Stimulated activated CD8-positive, alpha-beta memory T cell treated with anti-CD3 and anti-CD28 coated beads, Interleukin-7, amount 100 ng/mL, for 48 hours (primary cell): ENCODE measurements around the gene MLN.
A peak's percentile ranks its signal among the peaks of the same experiment; 100 is the strongest.

Source experiments
- DNase-seq, 2 donors: peaks; one replicate each; pipeline ENCODE4 v3.0.0-alpha.2; 2020; ENCODE audit warnings: low read depth in 1 of 2; ENCODE audit errors: extremely low read depth in 1 of 2

MLN gene, protein sequence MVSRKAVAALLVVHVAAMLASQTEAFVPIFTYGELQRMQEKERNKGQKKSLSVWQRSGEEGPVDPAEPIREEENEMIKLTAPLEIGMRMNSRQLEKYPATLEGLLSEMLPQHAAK

DNA sequence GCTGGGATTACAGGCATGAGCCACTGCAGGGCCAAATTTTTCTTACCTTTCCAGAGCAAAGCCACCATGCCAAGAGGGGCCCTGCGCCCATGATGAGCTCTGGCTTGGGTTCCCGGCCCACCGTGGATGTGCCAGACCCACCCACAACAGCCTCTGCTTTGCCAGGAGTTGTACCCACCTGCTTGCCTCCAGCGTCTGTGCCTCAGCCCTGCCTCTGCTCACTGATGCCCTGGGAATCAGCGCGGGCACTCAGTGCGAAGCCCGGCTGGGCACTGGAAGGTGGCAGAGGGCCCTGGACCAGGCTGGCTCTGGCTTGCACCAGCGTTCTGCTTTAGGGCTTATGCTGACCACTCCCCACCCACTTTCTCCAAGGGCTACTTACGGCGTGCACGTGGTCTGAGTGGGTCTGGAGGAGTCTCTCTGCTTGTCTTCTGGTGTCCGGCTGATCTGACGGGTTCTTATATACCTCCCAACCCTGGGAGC, at the start of gene MLN:
Gene MLN (minus strand): TSS at position 433 of the 483 bp plus-strand sequence. CDS start 2,840 bp downstream, outside the sequence.
- DNase-seq: no peak

DNA sequence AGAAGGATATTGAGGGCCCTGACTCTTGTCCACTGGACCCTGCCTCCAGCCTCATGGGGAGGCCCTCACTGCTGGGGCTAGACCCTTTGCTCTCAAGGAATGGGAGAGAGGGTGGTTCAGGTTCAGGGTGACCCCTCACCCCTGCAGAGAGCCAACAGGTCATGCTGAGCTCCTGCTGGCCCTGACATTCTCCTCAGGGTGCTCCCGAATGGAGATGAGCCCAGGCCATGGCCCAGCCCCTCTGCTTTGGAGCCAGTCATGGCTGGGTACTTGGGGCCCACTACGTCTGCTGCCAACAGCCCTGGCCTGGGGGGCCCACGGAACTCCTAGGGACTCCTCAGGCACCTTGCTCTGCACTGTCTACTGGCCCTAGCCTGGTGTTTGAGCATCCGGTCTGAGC, 49.2 kb upstream of the MLN start:
- no peak for DNase-seq

DNA sequence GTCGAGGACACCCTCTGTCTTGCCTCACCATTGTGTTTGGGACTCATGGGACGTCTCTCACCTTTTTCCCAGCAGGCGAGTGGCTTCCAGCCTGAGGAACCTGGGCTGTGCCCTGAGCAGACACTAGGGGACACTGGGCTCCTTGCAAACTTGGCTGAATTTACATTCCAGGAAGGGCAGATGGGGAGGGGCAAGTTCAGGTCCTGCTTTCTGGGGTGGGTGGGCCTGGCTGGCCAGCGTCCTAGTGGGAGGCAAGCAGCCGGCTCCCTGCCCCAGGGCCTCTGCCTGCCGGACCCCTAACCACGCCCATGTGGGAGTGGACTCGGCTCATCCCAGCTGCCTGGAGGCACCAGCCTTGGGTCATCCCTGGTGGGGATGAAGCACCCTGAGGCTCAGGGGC, 48.2 kb upstream of the MLN start:
- DNase-seq: no peak

DNA sequence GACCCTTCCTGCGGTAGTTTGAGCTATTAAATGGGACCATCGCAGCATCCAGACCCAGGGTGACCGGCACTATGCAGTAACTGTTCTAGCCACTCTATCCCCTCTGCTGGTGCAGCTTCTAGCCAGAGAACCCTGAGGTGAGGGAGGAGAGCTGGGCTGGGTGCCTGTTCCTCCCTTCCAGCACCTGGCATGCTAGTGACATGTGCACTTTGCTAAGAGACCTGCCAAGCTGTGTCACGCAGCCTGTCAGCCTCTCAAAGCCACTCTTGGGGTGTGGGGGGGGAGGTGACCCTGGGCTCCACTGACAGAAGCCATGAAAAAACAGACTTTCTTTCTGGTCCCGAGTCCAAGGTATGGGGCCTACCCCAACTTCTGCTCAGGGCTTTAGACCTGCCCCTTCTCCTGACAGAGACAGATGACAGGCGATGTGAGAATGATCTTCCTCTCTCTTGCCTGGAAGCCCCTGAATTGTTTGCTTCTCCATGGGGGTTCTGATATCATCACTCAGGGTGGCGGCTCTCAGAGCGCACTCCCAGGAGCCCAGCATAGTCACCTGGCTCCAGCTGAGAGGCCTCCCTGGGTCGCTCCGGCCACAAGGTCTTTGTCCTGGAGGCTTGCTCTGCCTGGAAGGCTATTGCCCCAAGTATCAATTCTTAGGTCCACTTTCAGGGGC, 47.2 kb upstream of the MLN start:
- DNase-seq: no peak

DNA sequence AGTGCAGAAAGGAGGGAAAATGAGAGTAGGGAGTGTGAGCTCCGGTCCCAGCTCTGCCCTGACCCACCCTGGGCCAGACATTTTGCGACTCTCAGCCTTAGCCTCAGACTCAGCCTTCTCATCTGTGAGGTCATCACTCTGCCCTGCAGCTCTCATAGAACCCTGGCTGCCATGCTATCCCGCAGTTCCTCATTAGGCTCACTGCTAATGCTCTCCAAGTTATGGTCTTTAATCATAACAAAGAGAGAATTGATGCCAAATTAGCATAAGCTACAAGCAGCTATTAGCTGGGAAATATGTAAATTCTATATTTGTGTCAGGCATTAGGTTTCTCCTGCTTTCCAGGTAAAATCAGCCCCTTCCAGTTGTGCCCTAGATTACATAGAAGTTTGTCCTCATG, 46.5 kb upstream of the MLN start:
- no peak for DNase-seq

DNA sequence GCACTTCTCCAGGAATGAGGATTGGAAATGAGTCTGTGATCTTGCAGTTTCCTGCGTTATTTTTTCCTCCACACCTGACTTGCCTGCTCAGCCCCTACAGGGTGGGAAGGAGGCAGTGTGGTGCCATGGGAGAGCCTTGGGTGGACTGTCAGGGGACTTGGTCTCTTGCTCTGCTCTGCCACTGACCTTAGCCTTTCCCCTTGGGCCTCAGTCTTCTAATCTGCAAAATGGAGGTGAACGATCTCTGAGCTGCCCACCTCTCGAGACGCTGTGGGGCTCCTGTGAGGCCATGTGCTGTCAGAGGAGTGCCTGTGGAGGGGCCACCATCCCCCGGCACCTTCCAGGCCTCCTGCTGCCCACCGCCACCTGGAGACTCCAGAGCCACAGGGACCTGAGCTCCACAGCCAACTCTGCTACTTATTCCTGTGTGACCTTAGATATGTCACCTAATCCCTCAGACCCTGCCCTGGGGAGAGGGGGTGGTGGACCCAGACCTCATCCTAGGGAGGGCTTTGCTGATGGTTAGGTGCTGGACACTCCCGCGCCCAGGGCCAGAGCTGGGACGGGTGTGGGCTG, 45.8 kb upstream of the MLN start:
- DNase-seq: no peak

DNA sequence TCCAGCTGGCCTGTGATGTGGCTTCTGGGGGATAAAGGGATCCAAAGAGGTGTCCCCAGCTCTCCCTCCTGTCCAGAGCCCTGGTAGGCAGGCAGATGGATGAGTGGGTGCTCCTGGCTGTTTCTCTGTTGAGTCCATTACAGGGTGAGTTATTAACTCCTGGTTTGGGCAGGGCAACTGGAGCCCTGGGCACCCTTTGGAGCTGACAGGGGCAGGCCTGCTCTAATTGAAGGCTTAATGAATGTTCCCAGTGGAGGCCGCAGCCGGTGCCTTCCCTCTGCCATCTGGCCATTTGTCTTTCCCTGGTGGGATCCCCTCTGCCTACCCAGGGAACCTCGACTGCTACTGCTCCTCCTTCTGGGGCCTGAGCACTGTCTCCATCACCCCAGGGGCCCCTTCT, 44.7 kb upstream of the MLN start:
- no peak for DNase-seq

DNA sequence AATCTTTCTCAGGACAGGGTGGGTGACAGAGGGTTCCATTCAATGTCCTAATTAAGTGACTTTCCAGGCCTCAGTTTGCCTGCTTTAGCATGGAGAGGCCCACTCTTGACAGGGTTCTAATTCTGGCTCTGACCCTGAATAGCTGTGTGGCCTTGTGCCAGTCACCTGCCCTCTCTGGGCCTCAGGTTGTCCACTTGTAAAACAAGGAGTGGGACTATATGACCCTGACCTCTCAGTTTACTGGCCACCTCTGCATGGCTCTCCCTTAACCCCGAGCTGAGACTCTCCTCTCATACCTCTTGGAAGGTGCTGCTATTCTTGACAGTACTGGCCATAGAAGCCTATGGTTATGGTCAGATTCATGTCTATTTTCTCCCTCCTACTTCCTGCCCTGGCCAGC, 44.1 kb upstream of the MLN start:
- DNase-seq: no peak

DNA sequence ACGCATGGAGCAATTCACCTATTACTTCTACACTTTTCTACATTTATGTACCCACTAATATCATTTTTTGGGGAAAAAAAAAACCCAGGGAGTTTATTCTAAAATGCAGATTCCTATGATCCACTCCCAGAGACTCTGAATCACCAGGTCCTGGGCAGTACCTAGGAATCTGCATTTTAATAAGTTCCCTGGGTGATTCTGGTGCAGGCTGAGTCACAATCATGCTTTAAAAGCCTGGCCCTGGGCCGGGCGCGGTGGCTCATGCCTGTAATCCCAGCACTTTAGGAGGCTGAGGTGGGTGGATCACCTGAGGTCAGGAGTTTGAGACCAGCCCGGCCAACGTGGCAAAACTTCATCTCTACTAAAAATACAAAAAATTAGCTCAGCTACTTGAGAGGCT, 43.3 kb upstream of the MLN start:
- no peak for DNase-seq

DNA sequence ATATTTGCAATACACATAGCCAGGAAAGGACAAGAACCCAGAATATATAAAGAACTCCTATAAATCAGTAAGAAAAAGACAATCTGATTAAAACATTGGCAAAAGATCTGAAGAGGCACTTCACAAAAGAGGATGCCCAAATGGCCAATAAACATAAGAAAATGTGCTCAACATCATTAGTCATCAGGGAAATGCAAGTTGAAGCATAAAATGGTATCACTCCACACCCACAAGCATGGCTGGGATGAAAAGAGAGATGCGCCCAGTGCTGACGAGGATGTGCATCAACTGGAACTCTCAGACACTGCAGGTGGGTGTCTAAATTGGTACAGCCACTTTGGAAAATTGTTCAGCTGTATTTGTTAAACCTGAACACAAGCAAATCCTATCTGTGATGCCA, 42.4 kb upstream of the MLN start:
- DNase-seq: no peak

DNA sequence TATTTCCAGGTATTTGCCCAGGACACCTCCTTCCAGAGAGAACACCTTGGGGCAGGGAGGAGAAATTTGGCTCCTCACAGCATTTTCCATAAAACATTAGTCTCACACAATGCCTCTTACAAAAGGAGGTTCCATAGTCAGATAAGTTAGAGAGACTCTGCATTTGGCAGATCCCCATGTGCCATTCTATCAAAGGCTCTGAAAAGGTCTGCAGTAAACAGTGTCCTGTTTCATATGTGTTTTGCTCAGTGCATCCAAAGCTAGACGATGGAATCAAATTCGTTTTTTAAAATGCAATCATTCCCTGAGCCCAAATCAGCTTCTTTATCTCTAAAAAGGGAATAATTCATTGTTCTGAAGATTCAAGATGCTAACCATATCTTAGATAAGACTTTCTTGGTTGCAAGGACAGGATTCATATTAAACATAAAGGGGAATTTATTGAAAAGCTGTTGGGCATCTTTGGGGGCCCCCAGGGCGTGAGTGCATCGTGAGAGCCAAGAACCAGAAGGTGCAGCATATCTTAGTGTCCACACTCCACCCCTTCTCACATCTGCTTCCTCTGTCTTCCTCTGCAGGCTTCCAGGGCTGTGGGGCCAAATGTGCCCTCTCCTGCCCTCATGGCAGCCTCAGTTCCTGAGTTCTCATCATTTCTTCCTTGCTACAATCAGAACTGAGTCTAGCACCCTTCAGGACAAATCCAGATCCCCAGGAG, 41.4 kb upstream of the MLN start:
- no peak for DNase-seq

DNA sequence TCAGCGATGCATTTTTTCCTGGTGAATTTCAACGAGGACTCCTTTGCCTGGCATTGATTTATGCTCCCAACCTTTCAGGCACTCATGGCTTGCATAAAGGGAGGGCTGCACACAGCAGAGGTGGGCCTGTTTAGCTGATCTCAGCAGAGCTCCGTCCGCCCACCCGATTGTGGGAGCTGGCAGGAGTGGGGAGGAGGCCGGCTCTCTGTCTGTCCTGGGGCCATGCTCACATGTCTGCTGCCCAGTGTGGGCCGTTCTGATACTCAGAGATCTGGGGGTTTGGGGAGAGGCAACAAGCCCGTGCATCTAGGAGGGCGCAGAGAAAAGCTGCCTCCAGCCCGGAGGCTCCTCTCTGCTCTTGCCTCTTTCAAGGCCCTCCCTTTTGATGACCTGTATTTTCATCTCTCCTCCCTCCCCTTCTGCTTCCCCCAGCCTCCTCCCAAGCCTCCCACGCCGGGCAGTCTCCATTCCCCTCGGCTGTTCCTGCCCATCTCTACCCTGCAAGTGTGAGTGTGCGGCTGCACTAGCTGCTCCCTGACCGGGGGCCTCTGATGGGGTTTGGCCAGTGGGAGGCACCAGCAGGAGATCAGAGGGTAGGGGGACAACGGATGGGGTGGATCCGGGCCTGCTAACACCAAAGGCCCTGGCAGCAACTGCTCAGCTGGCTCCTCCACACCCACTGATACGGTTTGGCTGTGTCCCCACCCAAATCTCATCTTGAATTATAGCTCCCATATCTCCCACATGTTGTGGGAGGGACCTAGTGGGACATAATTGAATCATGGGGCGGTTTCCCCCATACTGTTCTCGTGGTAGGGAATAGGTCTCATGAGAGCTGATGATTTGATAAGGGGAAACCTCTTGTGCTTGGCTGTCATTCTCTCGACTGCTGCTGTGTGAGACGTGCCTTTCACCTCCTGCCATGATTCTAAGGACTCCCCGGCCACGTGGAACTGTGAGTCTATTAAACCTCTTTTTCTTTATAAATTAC, 39.6 kb upstream of the MLN start:
- no peak for DNase-seq

DNA sequence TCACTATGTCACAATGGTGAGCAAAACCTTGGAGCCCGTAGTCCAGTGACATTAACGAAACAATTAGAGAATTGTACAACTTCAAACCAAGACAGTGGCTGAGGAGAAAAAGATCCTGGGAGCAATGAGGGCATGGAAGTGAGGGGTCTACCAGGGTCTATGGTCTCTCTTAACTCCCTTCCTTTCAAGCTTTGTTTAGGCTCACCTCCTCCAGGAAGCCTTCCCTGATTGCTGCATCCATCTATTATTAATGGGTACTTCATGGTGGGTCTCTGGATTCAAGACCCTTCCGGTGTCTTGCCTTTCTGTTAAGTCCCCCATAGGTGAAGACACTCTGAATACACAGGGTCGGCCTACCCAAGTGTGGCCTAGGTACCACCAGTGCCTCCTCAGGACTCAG, 38.1 kb upstream of the MLN start:
- no peak for DNase-seq

DNA sequence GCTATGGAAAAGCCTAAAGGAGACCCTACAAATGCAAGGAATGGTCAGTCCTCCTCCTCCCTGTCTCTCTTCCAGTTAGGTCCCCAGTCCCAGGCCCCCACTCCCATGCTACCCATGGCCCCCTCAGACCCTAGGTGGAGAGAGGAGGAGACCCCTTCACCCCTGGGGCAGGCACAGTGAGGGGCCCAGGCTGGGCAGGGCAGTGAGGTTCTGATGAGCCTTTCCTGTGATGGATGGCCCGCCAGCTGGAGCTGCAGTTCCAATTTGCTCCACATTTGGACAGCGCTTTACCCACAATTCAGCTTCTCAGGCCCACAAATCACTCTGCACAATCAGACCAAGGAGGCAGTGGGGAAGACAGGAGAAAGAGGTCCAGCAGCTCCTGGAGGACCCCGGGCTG, 37.3 kb upstream of the MLN start:
- DNase-seq: no peak

DNA sequence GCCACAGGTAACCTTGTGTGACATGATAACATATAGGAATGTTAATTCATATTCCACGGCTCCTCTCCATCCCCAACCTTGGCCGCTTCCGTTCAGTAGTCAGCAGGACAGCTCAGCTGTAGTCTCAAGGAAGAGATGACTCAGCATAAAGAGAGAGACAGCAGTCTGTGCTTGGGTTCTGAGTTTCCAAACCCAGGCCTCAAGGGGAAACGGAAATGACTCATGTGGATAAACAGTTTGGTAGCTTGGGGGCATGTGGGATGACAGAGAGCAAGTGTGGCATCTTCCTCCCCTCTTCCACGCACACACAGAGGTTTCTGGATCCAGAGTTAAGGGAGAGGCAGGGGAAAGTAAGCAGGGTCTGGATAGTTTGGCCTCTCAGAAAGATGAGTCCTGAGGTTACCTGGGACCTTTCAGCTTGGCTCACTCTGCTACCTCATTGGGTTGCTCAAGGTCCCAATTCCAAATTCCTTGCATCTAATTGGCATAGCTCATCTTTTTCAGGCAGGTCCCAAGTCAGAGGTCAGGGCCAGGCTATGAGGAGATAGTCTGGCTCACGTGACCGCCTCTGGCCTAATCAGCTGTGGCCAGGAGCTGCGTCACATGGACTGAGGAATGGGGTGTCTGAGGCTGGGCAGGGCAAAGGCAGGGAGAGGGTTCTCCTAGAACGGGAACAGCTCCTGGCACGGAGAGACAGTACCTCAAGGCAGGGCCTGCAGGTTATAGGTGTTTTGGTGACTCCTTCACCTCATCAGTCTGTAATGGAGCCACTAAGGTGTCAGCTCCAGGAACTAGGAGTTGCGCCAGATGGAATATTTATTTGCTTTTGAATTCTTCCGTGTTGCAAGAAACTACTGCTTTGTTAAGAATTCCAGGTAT, 36.5 kb upstream of the MLN start:
- DNase-seq: peak in 1 of 2 donors; percentile 34

DNA sequence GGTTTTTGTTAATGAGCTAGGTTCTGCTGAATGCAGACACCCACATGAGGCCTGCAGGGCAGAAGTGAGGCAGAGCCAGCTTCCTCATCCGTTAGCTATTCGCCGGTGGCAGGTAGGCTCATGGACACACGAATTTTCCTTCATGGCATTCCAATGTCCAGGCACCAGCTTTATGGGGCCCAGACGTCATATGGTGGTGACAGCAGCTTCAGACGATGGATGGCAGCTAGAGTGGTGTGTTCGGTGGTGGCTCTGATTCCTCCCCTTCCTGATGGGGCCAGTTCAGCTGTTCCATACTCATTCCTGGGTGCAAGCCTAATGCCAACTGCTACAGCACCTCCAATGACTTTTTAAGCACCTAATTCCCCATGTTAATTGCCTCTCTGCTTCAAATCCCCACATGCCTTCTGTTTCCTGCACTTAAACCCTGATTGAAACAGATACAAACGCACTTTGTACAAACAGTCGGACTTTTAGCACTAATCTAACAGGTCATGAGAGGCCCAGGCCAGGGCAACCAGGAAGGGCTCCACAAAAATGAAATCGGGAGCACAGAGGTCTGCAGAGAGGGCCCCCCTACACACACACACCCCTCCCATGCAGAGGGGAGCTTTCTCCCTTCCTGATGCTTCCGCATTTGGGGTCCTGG, 35.7 kb upstream of the MLN start:
- DNase-seq: no peak

DNA sequence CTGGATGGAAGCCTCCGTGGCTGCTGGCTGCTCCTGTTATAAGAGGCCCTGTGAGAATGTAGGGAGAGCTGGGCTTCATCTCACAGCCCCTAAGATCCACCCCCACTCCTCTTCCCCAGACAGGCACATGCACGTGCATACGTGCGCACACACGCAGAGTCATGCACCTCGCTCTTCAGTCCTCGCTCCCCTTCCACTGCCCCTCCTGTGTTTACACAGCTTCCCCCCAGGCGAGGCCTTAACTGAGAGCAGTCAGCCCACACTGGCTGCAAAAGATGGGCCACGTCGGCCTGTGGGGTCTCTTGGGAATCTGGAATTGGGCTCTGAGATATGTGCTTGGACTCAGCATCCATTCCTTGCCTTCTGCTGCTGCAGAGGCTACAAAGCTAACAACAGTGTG, 35.2 kb upstream of the MLN start:
- no peak for DNase-seq

DNA sequence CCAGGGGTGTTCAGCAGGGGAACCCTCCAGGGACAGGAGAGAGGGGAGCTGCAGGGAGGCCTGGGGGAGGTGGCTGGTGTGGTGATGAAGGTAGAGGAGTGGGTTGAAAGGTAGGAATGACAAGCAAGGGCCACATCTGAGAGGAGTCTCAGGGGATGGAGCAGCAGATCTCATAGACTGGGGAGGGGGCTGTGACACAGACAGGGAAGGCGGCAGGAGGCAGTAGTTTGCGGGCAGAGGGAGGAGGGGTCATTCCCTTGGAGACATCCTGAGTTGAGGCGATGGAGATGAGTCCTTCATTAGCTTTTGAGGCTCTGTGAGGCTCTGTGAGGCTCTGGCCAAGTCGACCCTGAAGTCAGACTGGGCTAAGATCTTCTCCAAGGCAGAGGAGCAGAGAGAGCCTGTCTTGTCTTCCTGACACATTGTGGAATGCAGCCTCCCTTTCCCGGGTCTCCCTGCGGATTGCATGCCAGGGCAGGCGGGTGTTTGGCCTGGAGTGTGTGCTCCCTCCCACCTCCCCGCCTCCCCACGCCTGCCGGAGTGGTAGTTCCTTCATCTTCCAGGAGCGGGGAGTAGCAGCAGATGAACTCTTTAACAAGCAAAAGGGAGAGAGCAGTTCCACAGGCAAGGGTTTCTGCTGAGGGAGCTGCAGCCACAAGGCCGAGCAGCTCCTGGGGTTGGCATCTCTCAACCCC, 34.3 kb upstream of the MLN start:
- DNase-seq: no peak
